HPDE6-E6E7 (cell line): ENCODE results near the gene BAZ1A.

Experiments
- DNase-seq: peaks from one replicate; pipeline ENCODE4 v3.0.0; 2011; ENCODE audit warnings: missing footprints; ENCODE audit errors: extremely low spot score

Gene BAZ1A

GRCh38 chr14:34721129-34721528 lies 154.0 kb downstream of the BAZ1A start:
- DNase-seq = no peak

GRCh38 chr14:34718750-34719304 lies 156.3 kb downstream of the BAZ1A start:
- no peak for DNase-seq

GRCh38 chr14:34715127-34715863 lies 159.9 kb downstream of the BAZ1A start:
- no peak for DNase-seq

DNA sequence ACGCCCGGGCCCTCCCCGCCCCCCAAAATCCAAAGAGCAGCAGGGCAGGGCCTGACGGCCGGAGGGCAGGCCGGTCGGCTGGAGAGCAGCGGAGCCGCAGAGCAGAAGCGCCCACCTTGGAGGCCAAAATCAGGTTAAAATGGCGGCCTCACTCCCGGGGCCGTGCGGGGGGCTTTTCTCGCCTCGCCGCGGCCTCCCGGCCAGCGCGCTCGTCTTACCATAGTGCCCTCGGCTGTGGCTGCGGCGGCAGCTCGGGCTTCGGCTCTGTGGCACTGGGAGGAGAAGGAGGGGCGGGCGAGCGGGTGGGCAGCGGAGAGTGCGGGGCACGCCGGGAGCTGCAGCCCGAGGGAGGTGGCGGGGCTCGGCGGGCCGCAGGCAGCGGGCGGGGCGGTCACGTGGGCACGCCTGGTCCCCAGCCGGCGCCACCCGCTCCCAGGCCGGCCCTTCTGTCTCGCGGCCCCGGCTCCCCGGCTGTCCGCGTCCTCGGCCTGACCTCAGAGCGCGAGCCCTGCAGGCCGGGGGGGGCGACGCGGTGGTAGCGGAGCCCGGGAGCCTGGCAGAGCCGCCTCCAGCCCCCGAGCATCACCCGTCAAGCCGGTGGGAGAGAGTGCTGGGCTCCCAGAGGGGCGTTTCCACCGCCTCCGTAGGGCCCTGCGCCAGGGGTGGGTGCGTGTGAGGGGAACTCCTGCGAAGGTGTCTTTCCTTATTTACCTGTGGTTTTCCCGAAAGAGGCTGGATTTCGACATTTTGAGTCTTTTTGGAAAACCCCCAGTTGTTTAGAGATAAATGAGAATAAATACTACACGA lies 160.6 kb downstream of the BAZ1A start, which contains the start of gene CFL2:
TSS of gene CFL2 (minus strand) at position 274 of the 807 bp plus-strand sequence. CDS start at position 221, 53 bp downstream.
- DNase-seq = peak; percentile 72

DNA sequence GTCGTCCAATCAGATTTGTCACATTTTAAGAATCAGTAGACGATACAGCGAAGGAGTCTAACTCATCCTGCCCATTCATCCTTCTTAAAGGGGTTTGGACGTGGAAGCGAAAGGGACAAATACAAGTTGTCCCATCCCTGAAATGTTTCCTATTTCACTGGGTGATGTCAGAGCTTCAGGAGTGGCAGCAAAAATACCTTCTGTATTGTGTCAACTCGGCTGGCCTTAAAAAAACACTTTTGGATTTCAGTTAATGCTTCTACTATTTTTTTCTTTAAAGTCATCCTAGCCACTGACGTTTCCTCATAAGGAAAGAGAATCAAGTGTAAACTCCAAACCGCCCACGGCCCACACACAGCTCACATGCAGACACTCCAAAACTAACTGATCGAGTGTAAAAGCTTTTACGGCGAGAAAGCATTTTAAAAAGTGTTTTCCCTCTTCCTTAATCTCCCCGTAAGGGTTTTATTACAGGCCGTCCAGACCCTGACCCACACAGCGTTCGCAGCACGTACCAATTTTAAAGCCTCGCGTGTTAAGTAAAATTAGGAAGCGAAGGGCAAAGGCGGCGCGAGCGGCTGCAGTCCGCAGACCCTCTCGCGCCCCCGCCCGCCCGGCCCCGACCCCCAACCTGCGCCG lies 161.4 kb downstream of the BAZ1A start:
- DNase-seq = no peak

GRCh38 chr14:34713122-34713680 lies 162.0 kb downstream of the BAZ1A start:
- DNase-seq = no peak

GRCh38 chr14:34711796-34712712 lies 163.1 kb downstream of the BAZ1A start:
- no peak for DNase-seq

DNA sequence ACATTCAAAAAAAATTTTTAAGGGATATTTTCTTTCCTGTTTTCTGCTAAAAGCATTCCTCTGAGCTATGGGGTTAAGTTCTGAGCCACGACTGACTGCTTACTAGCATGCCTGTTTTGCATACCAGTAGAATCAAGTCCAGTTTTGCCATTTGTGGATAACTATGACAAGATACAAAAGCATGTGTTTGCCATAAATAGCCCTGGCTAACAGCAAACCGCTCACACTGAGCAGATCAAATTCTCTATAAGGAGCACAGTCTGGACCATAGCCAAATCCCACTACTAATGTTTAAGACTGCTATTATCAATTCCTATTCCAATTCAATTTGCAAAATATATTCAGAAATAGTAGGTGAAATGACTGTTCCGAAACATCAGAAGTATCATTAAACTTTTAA lies 164.0 kb downstream of the BAZ1A start:
- DNase-seq = no peak

DNA sequence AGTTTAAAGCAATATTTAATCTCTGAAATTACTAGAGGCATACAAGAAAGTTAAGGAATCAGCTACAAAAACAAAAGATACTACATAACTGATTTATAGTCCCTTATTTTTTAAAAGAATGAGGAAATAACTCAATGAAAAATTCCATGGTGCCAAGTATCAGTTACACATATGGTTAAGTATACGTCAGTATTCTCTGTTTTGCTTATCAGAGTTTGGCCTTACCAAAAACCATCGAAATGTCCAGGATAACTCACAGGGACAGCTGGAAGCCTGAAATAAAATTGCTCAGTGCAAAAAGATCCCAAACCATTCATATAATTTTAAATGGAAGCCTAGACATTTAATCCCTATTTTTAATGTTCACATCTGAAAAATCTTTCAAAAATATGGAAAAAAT lies 164.4 kb downstream of the BAZ1A start:
- no peak for DNase-seq

DNA sequence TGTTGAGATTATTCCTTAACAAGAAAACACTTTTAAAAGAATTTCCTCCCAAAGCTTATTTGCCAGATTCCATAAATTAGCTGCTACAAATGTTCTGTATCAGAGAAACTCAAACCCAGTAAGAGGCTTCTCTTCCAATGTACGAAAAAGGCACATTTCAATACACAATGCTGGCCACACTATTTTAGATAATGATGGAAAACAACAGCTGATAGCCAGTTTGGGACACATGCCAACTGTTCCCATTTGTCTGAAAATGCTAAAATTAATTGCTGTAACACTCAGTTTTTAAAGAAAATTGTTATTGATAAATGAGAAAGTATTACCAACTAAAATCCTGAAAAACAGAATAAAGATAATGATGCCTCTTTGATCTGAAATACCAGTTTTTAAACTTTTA lies 165.2 kb downstream of the BAZ1A start:
- DNase-seq = no peak

GRCh38 chr14:34707722-34708121 lies 167.4 kb downstream of the BAZ1A start:
- no peak for DNase-seq
